Endothelial cell of umbilical vein (primary cell): ENCODE data around the gene SUGP2. TPM values are rescaled to one million over a fixed set of nuclear protein-coding genes. Genes with fewer than 3 reads are reported as not detected.

Experiments
- BruUV-seq: library from RNA; stranded (reverse); fragments of 400-500 nt; replicated peaks from 2 replicates; lab custom pipeline; 2021; lab: Mats Ljungman, UMichigan
- CTCF ChIA-PET: fragments of 300-600, 350-600 bp; sonication (Branson Sonifier 250); formaldehyde crosslinking; loops from one replicate; lab custom pipeline; 2021; ENCODE audit warnings: antibody characterized with exemption, inconsistent platforms; lab: Charles Lee
- POLR2A ChIA-PET: fragments of 300-600, 350-600 bp; sonication (Branson Sonifier 250); formaldehyde crosslinking; loops from one replicate; lab custom pipeline; 2021; ENCODE audit warnings: antibody characterized with exemption, inconsistent platforms; lab: Charles Lee
- DNase-seq: peaks from one replicate; pipeline ENCODE4 v3.0.0-alpha.2; 2011; ENCODE audit warnings: low read depth, low spot score
- FAIRE-seq: peaks from 2 replicates; lab custom pipeline; 2011; peaks lifted over from hg19 to GRCh38; lab: Jason Lieb, UNC
- H2AFZ ChIP-seq: 2 replicates; pipeline ENCODE4 v1.6.0; 2012; ENCODE audit warnings: low read depth, low read length, control low read depth, inconsistent platforms
- H3K27ac ChIP-seq: 2 replicates; pipeline ENCODE4 v1.5.1; 2011; ENCODE audit warnings: low read depth, mild to moderate bottlenecking, control low read depth, low read length, moderate library complexity; ENCODE audit not compliant: insufficient read depth
- H3K27me3 ChIP-seq, 2 experiments: 2 replicates each; pipeline versions ENCODE4 v1.6.0 to v1.6.1; 2011; ENCODE audit warnings: low read length in 2 of 2, mixed read lengths in 1 of 2; ENCODE audit not compliant: control insufficient read depth in 2 of 2, insufficient read depth in 2 of 2
- H3K36me3 ChIP-seq, 2 experiments: 2 replicates in 1 of 2; 3 replicates in 1 of 2; pipeline ENCODE4 v1.5.1; 2011; ENCODE audit warnings: low read length in 2 of 2, mild to moderate bottlenecking in 1 of 2, moderate library complexity in 1 of 2; ENCODE audit not compliant: control insufficient read depth in 2 of 2, insufficient read depth in 2 of 2; ENCODE audit errors: extremely low read depth in 1 of 2
- H3K4me1 ChIP-seq: 3 replicates; pipeline ENCODE4 v1.5.1; 2011; ENCODE audit warnings: mild to moderate bottlenecking, low read length; ENCODE audit not compliant: control insufficient read depth, insufficient read depth; ENCODE audit errors: extremely low read depth
- H3K4me2 ChIP-seq: 2 replicates; pipeline ENCODE4 v1.6.1; 2011; ENCODE audit warnings: low read length, control low read depth, mixed read lengths; ENCODE audit not compliant: insufficient read depth
- H3K4me3 ChIP-seq, 3 experiments: fragments of 200-600 bp in 1 of 3; sonication (generic), shearing (Covaris generic) in 1 of 3; replicated peaks in 1 of 3; 2 replicates each; pipeline ENCODE4 v1.5.1; 2011 to 2016; ENCODE audit warnings: control low read depth in 3 of 3, low read length in 3 of 3, mild to moderate bottlenecking in 2 of 3, inconsistent platforms in 1 of 3, low read depth in 1 of 3, moderate library complexity in 1 of 3; ENCODE audit not compliant: insufficient read depth in 1 of 3
- H3K79me2 ChIP-seq: 2 replicates; pipeline ENCODE4 v1.6.0; 2012; ENCODE audit warnings: low read length, inconsistent platforms; ENCODE audit not compliant: control insufficient read depth, insufficient read depth
- H3K9ac ChIP-seq: replicated peaks from 2 replicates; pipeline ENCODE3; 2011; ENCODE audit warnings: low read length, control low read depth; ENCODE audit not compliant: insufficient read depth; ENCODE audit errors: extremely low read depth
- H3K9me1 ChIP-seq: replicated peaks from 3 replicates; pipeline ENCODE4 v1.6.0; 2011; ENCODE audit warnings: mild to moderate bottlenecking, low read length; ENCODE audit not compliant: control insufficient read depth, insufficient read depth; ENCODE audit errors: extremely low read depth
- H3K9me3 ChIP-seq: replicated peaks from 2 replicates; pipeline ENCODE4 v1.5.1; 2012; ENCODE audit warnings: low read length, inconsistent platforms; ENCODE audit not compliant: control insufficient read depth, insufficient read depth
- H4K20me1 ChIP-seq: replicated peaks from 2 replicates; pipeline ENCODE3; 2011; ENCODE audit warnings: mild to moderate bottlenecking, low read length; ENCODE audit not compliant: control insufficient read depth, insufficient read depth; ENCODE audit errors: extremely low read depth
- EZH2 ChIP-seq: IDR thresholded peaks from 2 replicates; pipeline ENCODE4 v1.6.1; 2012; ENCODE audit warnings: borderline replicate concordance, low read depth, mild to moderate bottlenecking, moderate library complexity, low read length, inconsistent platforms; ENCODE audit not compliant: severe bottlenecking
- FOS ChIP-seq: IDR thresholded peaks from 2 replicates; pipeline ENCODE4 v1.6.1; 2011; ENCODE audit warnings: mild to moderate bottlenecking, low read length, moderate library complexity, borderline replicate concordance; ENCODE audit not compliant: insufficient read depth
- GATA2 ChIP-seq: IDR thresholded peaks from 2 replicates; pipeline ENCODE4 v1.7.0; 2011; ENCODE audit warnings: low read depth, mild to moderate bottlenecking, moderate library complexity, mixed read lengths, low read length; ENCODE audit not compliant: insufficient read length, insufficient read depth
- JUN ChIP-seq: IDR thresholded peaks from 2 replicates; pipeline ENCODE4 v1.6.1; 2011; ENCODE audit warnings: borderline replicate concordance, low read depth; ENCODE audit not compliant: insufficient read length, insufficient read depth
- MYC ChIP-seq: IDR thresholded peaks from one replicate; pipeline ENCODE4 v1.6.1; 2011; ENCODE audit warnings: mild to moderate bottlenecking, low read depth, low read length
- POLR2A ChIP-seq: IDR thresholded peaks from 2 replicates; pipeline ENCODE4 v1.6.1; 2012; ENCODE audit warnings: low read depth, mild to moderate bottlenecking, control low read depth, low read length
- POLR2AphosphoS5 ChIP-seq: IDR thresholded peaks from 2 replicates; pipeline ENCODE4 v1.6.1; 2012; ENCODE audit warnings: low read depth, mild to moderate bottlenecking, control low read depth, low read length, moderate library complexity; ENCODE audit not compliant: insufficient read depth
- dilution Hi-C: fragments of 300-500 bp; cut with MboI; formaldehyde crosslinking; loops from one replicate; pipeline ENCODE4 v1.15.0; 2019; ENCODE audit warnings: low sequenced_read_pairs; ENCODE audit not compliant: extremely low pct_ligation_motif_present
- intact Hi-C: fragments of 100-400 bp; cut with micrococcal nuclease; formaldehyde crosslinking; loops from one replicate; pipeline ENCODE4 v1.10.0; 2022
- polyA plus RNA-seq, 4 experiments: library from polyadenylated mRNA; depleted of rRNA in 3 of 4; stranded (reverse) in 3 of 4; unstranded in 1 of 4; fragments of >200 nt; gene quantifications; 2 replicates each; pipeline versions ENCODE4 v1.2.1 to v1.2.3, GENCODE V29; 2011 to 2012; ENCODE audit warnings: missing spikeins in 1 of 4
- total RNA-seq: library from RNA; stranded (reverse); gene quantifications from 2 replicates; pipeline ENCODE4 v1.2.3, GENCODE V29; 2021
- TF ChIP-seq, protein P1 (sequence below), 2 donors: IDR thresholded peaks; 1 replicate in 1 of 2; 2 replicates in 1 of 2; pipeline ENCODE4 v1.5.1; 2011; ENCODE audit warnings: low read length in 2 of 2, mild to moderate bottlenecking in 2 of 2, moderate library complexity in 2 of 2, control low read depth in 1 of 2, inconsistent platforms in 1 of 2, low read depth in 1 of 2; ENCODE audit not compliant: insufficient read depth in 1 of 2; ENCODE audit errors: extremely low read depth in 1 of 2
- TF ChIP-seq, protein P2 (sequence below): IDR thresholded peaks from 2 replicates; pipeline ENCODE4 v1.6.1; 2011; ENCODE audit not compliant: insufficient read depth, insufficient read length

The SUGP2 gene
- total and polyA plus RNA-seq, 2 donors (not counting 3 experiments of a cell fraction or from before 2014, with no cell fraction given) = 44.6 to 79.7 TPM

DNA sequence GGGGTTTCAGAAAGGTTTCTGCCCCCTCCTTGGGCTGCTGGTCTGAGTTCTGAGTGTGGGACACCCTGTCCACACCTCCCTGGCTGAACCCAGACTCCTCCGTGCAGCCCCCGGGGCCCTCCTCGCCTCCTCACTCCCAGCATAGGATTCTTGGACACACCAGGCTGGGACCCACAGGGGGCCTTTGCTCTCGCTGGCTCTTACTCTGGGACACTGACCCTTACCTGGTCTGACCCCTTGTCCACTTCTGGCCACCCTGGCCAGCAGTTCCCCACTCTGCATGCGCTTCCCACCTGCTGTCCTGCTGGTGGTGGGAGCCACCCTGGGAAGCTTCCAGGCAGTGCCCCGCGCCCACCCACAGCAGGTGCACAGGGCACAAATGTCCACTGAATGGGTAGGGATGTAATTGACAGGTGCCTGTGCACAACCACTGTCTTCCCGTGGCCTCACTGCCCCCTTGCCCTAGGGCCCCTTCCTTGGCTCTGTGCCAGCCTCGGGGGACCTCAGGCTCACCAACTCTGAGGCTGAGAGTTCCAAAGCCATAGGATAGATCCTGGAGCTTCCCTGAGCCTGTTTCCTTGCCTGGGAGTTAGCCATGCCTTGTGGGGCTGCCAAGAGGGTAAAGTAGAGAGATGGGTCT, 23.4 kb upstream of the SUGP2 start:
- Histone ChIP-seq H3K9me1 (no peaks in the 10 kb centered on the region), H3K27ac (no peak overlapping the region), H3K36me3 (peaks cover 9 to 38% of the 10 kb centered on the region in 2 experiments), H3K79me2 (no peaks in the 10 kb centered on the region), H3K9ac (no peak overlapping the region), H3K9me3 (no peaks in the 10 kb centered on the region), H3K4me2 (no peak overlapping the region), H2AFZ (no peak overlapping the region), H3K4me3 (no peak overlapping the region), H3K4me1 (peaks cover under 1% of the 10 kb centered on the region), H3K27me3 (no peaks in the 10 kb centered on the region), H4K20me1 (no peaks in the 10 kb centered on the region)
- DNase-seq = no peak
- BruUV-seq = no TSS peak
- dilution Hi-C loops (no loop called here), intact Hi-C loops (no loop called here)
- TF ChIP-seq, protein P1, sequence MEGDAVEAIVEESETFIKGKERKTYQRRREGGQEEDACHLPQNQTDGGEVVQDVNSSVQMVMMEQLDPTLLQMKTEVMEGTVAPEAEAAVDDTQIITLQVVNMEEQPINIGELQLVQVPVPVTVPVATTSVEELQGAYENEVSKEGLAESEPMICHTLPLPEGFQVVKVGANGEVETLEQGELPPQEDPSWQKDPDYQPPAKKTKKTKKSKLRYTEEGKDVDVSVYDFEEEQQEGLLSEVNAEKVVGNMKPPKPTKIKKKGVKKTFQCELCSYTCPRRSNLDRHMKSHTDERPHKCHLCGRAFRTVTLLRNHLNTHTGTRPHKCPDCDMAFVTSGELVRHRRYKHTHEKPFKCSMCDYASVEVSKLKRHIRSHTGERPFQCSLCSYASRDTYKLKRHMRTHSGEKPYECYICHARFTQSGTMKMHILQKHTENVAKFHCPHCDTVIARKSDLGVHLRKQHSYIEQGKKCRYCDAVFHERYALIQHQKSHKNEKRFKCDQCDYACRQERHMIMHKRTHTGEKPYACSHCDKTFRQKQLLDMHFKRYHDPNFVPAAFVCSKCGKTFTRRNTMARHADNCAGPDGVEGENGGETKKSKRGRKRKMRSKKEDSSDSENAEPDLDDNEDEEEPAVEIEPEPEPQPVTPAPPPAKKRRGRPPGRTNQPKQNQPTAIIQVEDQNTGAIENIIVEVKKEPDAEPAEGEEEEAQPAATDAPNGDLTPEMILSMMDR (IDR thresholded peaks at IDR 0.05; ENCODE audit: extremely low read depth in 1 of 2, insufficient read depth in 1 of 2, low read depth in 1 of 2, low read length in 2 of 2) = no peak
- no peak for TF ChIP-seq POLR2A
- TF ChIP-seq, protein P2, sequence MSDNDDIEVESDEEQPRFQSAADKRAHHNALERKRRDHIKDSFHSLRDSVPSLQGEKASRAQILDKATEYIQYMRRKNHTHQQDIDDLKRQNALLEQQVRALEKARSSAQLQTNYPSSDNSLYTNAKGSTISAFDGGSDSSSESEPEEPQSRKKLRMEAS = no peak
- TF ChIP-seq JUN = no peak
- TF ChIP-seq FOS = no peak
- no peak for TF ChIP-seq MYC
- TF ChIP-seq EZH2 = no peak
- no peak for TF ChIP-seq GATA2
- no peak for TF ChIP-seq POLR2AphosphoS5
- CTCF ChIA-PET = interaction anchor here (1.2 kb wide), 1 partner anchor 85 kb away, joined by 4 read pairs; no protein-coding TSS in a partner anchor
- POLR2A ChIA-PET = interaction anchor here (0.6 kb wide), 1 partner anchor 24 kb away, joined by 5 read pairs; no protein-coding TSS in a partner anchor
- FAIRE-seq = no peak
